GM12892 (cell line): ENCODE measurements around the gene CALML5.

Source experiments
- DNase-seq: peaks from one replicate; pipeline ENCODE4 v3.0.0; 2011; ENCODE audit not compliant: insufficient read length
- FAIRE-seq: peaks from 2 replicates; lab custom pipeline; 2011; peaks lifted over from hg19 to GRCh38; lab: Jason Lieb, UNC
- POLR2A ChIP-seq: IDR thresholded peaks from 2 replicates; pipeline ENCODE4 v1.6.1; 2011; ENCODE audit warnings: low read depth, low read length, control low read depth
- POLR2AphosphoS5 ChIP-seq: IDR thresholded peaks from 2 replicates; pipeline ENCODE4 v1.6.1; 2011; ENCODE audit warnings: low read depth, low read length, control low read depth
- TAF1 ChIP-seq: IDR thresholded peaks from 2 replicates; pipeline ENCODE4 v1.6.1; 2011; ENCODE audit warnings: low read depth, mild to moderate bottlenecking, control low read depth, low read length, borderline replicate concordance

Gene CALML5

GRCh38 chr10:5540080-5540479 is 40.7 kb upstream of the CALML5 start:
- no peak for FAIRE-seq

GRCh38 chr10:5538892-5539651 is 39.7 kb upstream of the CALML5 start:
- no peak for DNase-seq
- no peak for FAIRE-seq
- no peak for TF ChIP-seq POLR2A
- no peak for TF ChIP-seq TAF1
- no peak for TF ChIP-seq POLR2AphosphoS5

More at GRCh38 chr10:5540080-5540479, 40.7 kb upstream of the CALML5 start:
- TF ChIP-seq TAF1 (no peak), POLR2A (no peak), POLR2AphosphoS5 (no peak)
- DNase-seq, result no peak

GRCh38 chr10:5538446-5538845 is 39.1 kb upstream of the CALML5 start:
- no peak for FAIRE-seq

GRCh38 chr10:5537684-5538083 is 38.3 kb upstream of the CALML5 start:
- FAIRE-seq (no peak), DNase-seq (no peak)
- no peak for TF ChIP-seq POLR2A
- no peak for TF ChIP-seq TAF1
- TF ChIP-seq POLR2AphosphoS5, result no peak

More at GRCh38 chr10:5538446-5538845, 39.1 kb upstream of the CALML5 start:
- DNase-seq, result no peak
- TF ChIP-seq POLR2AphosphoS5 (no peak), POLR2A (no peak), TAF1 (no peak)

GRCh38 chr10:5536486-5537081 is 37.2 kb upstream of the CALML5 start:
- FAIRE-seq (no peak), DNase-seq (no peak)
- no peak for TF ChIP-seq POLR2A
- no peak for TF ChIP-seq TAF1
- no peak for TF ChIP-seq POLR2AphosphoS5

GRCh38 chr10:5534880-5535856 is 35.8 kb upstream of the CALML5 start:
- TF ChIP-seq POLR2AphosphoS5 (no peak), POLR2A (no peak), TAF1 (no peak)
- no peak for FAIRE-seq

GRCh38 chr10:5534051-5534821 is 34.9 kb upstream of the CALML5 start:
- FAIRE-seq (no peak), DNase-seq (no peak)
- TF ChIP-seq TAF1 (no peak), POLR2A (no peak), POLR2AphosphoS5 (no peak)

More at GRCh38 chr10:5534880-5535856, 35.8 kb upstream of the CALML5 start:
- no peak for DNase-seq

- no peak for DNase-seq
- no peak for TF ChIP-seq TAF1
- no peak for TF ChIP-seq POLR2AphosphoS5
- no peak for TF ChIP-seq POLR2A
- no peak for FAIRE-seq
Measured at GRCh38 chr10:5533098-5533731, 33.8 kb upstream of the CALML5 start.

GRCh38 chr10:5532618-5533097 is 33.3 kb upstream of the CALML5 start:
- no peak for DNase-seq
- FAIRE-seq, result no peak
- TF ChIP-seq POLR2A, result no peak
- TF ChIP-seq TAF1, result no peak
- no peak for TF ChIP-seq POLR2AphosphoS5

- FAIRE-seq (no peak), DNase-seq (no peak)
- TF ChIP-seq POLR2AphosphoS5 (no peak), POLR2A (no peak)
Measured at GRCh38 chr10:5532307-5532605, 32.9 kb upstream of the CALML5 start.
